Astrocyte (in vitro differentiated cells and primary cell): ENCODE data around the gene AQR. TPM values are rescaled to one million over a fixed set of nuclear protein-coding genes. Genes with fewer than 3 reads are reported as not detected.

ENCODE experiments used
- DNase-seq: peaks from one replicate; pipeline ENCODE4 v3.0.0-alpha.2; 2010; ENCODE audit warnings: low read depth
- FAIRE-seq: peaks from 2 replicates; lab custom pipeline; 2011; peaks lifted over from hg19 to GRCh38; lab: Jason Lieb, UNC
- H2AFZ ChIP-seq: 2 replicates; pipeline ENCODE4 v1.6.0; 2012; ENCODE audit warnings: low read depth, low read length, inconsistent platforms
- H3K27ac ChIP-seq: 2 replicates; pipeline ENCODE4 v1.5.1; 2011; ENCODE audit warnings: low read depth, low read length, inconsistent platforms
- H3K27me3 ChIP-seq: 2 replicates; pipeline ENCODE4 v1.6.0; 2011; ENCODE audit warnings: low read length, inconsistent platforms; ENCODE audit not compliant: insufficient read depth
- H3K36me3 ChIP-seq: 2 replicates; pipeline ENCODE4 v1.5.1; 2011; ENCODE audit warnings: low read length, inconsistent platforms; ENCODE audit not compliant: insufficient read depth
- H3K4me1 ChIP-seq: 2 replicates; pipeline ENCODE4 v1.5.1; 2011; ENCODE audit warnings: low read length, inconsistent platforms; ENCODE audit not compliant: insufficient read depth
- H3K4me2 ChIP-seq: 2 replicates; pipeline ENCODE4 v1.6.0; 2012; ENCODE audit warnings: low read length, inconsistent platforms
- H3K4me3 ChIP-seq: 2 replicates; pipeline ENCODE4 v1.5.1; 2011; ENCODE audit warnings: low read depth, mild to moderate bottlenecking, low read length, inconsistent platforms; ENCODE audit not compliant: insufficient read depth
- H3K79me2 ChIP-seq: 2 replicates; pipeline ENCODE4 v1.6.0; 2012; ENCODE audit warnings: mild to moderate bottlenecking, low read length, inconsistent platforms; ENCODE audit not compliant: insufficient read depth
- H3K9ac ChIP-seq: 2 replicates; pipeline ENCODE4 v1.6.0; 2012; ENCODE audit warnings: mild to moderate bottlenecking, low read length, inconsistent platforms
- H3K9me3 ChIP-seq: 2 replicates; pipeline ENCODE4 v1.5.1; 2012; ENCODE audit warnings: low read depth, mild to moderate bottlenecking, low read length, inconsistent platforms; ENCODE audit not compliant: insufficient read depth
- H4K20me1 ChIP-seq: 2 replicates; pipeline ENCODE4 v1.6.0; 2012; ENCODE audit warnings: low read length, inconsistent platforms; ENCODE audit not compliant: insufficient read depth
- H3K27ac Mint-ChIP-seq: one replicate; pipeline ENCODE4 v1.8.0; 2021; ENCODE audit warnings: mild to moderate bottlenecking, mixed read lengths; ENCODE audit not compliant: unreplicated experiment
- H3K27me3 Mint-ChIP-seq: one replicate; pipeline ENCODE4 v1.8.0; 2021; ENCODE audit warnings: low read depth, mixed read lengths; ENCODE audit not compliant: unreplicated experiment
- H3K36me3 Mint-ChIP-seq: one replicate; pipeline ENCODE4 v1.8.0; 2021; ENCODE audit warnings: low read depth, mixed read lengths; ENCODE audit not compliant: unreplicated experiment
- H3K4me1 Mint-ChIP-seq: one replicate; pipeline ENCODE4 v1.8.0; 2021; ENCODE audit warnings: low read depth, mixed read lengths; ENCODE audit not compliant: unreplicated experiment
- H3K4me3 Mint-ChIP-seq: one replicate; pipeline ENCODE4 v1.8.0; 2021; ENCODE audit warnings: mild to moderate bottlenecking, moderate library complexity, mixed read lengths; ENCODE audit not compliant: unreplicated experiment
- H3K9me3 Mint-ChIP-seq: one replicate; pipeline ENCODE4 v1.8.0; 2021; ENCODE audit warnings: mild to moderate bottlenecking, mixed read lengths; ENCODE audit not compliant: unreplicated experiment
- EZH2 ChIP-seq: IDR thresholded peaks from 2 replicates; pipeline ENCODE4 v1.6.1; 2012; ENCODE audit warnings: mild to moderate bottlenecking, low read length, inconsistent platforms; ENCODE audit not compliant: insufficient read depth
- total RNA-seq: library from RNA; stranded (reverse); gene quantifications from 2 replicates; pipeline ENCODE4 v1.2.1, GENCODE V29; 2021
- TF ChIP-seq, protein P1 (sequence below): IDR thresholded peaks from 2 replicates; pipeline ENCODE4 v1.5.1; 2011; ENCODE audit warnings: low read depth, mild to moderate bottlenecking, inconsistent platforms, low read length, moderate library complexity; ENCODE audit not compliant: insufficient read depth

The AQR gene
- total RNA-seq, 1 donor from 2014 or later = 27.2 TPM

DNA sequence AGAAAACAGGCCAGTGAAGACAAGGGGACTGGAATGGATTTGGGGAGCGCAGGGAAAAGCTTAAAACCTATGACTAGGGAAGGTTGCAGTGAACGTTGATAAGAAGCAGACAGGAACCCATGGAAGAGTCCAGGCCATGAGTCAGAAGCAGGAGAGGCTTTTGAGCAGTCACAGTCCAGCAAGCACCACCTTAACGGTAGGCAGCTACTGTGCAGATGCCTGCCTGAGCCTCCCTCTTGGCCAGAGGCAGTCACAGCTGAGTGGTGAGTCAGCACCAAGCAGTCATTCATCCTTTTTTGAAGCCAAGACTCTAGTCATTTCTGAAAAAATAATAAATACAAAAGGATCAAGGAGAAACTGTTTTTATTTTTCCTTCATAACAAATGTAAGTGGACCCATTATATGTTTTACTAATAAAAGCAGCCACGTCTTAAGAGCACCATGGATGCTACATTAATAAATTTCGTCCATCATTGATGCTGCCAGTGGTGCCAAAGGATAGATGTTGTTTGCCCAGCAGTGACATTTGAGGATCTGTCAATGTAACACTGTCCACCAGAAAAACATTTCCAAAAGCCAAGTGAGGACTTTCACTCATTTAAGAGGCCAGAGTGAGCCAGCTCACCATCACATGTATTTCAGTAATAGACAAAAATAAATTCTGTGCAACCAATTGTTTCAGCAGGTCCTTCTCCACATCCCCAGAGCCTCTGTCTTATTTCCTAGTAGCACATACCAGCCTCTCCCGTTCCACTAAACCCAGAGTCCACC lies 132.1 kb downstream of the AQR start:
- Mint-ChIP-seq H3K36me3 (no peaks in the 10 kb centered on the region), H3K4me3 (no peak overlapping the region), H3K4me1 (peaks cover 7% of the 10 kb centered on the region), H3K27me3 (no peaks in the 10 kb centered on the region), H3K27ac (no peak overlapping the region), H3K9me3 (peaks cover 5% of the 10 kb centered on the region)
- Histone ChIP-seq H3K9ac (no peak overlapping the region), H3K79me2 (no peaks in the 10 kb centered on the region), H2AFZ (no peak overlapping the region), H3K9me3 (no peaks in the 10 kb centered on the region), H3K27me3 (no peaks in the 10 kb centered on the region), H3K4me1 (peaks cover 4% of the 10 kb centered on the region), H3K4me2 (peak overlapping the region; percentile 27), H4K20me1 (no peaks in the 10 kb centered on the region), H3K36me3 (no peaks in the 10 kb centered on the region), H3K4me3 (no peak overlapping the region), H3K27ac (no peak overlapping the region)
- peak; percentile 91 for DNase-seq
- peak; percentile 81 for FAIRE-seq
- TF ChIP-seq EZH2 = no peak

DNA sequence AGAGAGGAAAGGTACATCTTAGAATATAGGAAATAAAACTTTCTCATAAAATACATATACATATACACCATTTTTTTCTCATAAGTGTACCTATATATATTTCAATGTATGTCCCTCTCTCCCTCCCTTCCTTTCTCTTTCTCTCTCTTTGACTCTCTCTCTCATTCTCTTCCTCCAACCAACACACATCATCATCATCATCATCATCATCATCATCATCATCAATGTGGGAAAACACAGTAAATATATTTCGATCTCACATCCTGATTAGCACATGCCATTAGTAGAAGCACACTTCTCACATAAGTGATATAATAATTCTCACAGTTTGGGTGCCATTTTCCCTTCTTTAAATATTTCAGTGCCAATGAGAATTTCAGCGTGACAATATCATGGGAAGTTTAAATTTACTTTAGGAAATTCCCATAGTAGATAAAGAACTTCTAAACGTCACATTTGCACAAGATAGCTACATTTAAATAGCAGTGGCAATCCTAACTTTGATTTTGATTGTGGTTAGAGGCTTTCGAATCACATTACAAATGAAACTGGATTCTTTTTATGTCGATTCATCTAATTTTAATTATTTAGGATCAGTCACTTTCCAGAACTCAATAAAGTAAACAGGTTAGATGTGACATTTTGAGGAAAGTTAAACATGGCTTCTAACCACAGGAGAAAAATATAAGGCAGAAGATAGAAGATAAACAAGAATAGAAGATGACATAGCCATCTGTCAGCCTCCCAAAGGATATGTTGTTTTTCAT lies 141.2 kb downstream of the AQR start:
- H4K20me1 ChIP-seq = no peaks in the 10 kb centered on the region
- no peak overlapping the region for H3K27ac Mint-ChIP-seq
- DNase-seq = no peak
- peaks cover 4% of the 10 kb centered on the region for H3K9me3 Mint-ChIP-seq
- H2AFZ ChIP-seq = no peak overlapping the region
- no peaks in the 10 kb centered on the region for H3K27me3 ChIP-seq
- no peaks in the 10 kb centered on the region for H3K4me1 ChIP-seq
- no peaks in the 10 kb centered on the region for H3K79me2 ChIP-seq
- H3K27ac ChIP-seq = no peak overlapping the region
- H3K36me3 Mint-ChIP-seq = peaks cover 6% of the 10 kb centered on the region
- peaks cover 7% of the 10 kb centered on the region for H3K27me3 Mint-ChIP-seq
- no peaks in the 10 kb centered on the region for H3K4me1 Mint-ChIP-seq
- H3K9ac ChIP-seq = no peak overlapping the region
- FAIRE-seq = no peak
- H3K9me3 ChIP-seq = no peaks in the 10 kb centered on the region
- H3K36me3 ChIP-seq = no peaks in the 10 kb centered on the region
- H3K4me3 Mint-ChIP-seq = no peak overlapping the region
- TF ChIP-seq, protein P1, sequence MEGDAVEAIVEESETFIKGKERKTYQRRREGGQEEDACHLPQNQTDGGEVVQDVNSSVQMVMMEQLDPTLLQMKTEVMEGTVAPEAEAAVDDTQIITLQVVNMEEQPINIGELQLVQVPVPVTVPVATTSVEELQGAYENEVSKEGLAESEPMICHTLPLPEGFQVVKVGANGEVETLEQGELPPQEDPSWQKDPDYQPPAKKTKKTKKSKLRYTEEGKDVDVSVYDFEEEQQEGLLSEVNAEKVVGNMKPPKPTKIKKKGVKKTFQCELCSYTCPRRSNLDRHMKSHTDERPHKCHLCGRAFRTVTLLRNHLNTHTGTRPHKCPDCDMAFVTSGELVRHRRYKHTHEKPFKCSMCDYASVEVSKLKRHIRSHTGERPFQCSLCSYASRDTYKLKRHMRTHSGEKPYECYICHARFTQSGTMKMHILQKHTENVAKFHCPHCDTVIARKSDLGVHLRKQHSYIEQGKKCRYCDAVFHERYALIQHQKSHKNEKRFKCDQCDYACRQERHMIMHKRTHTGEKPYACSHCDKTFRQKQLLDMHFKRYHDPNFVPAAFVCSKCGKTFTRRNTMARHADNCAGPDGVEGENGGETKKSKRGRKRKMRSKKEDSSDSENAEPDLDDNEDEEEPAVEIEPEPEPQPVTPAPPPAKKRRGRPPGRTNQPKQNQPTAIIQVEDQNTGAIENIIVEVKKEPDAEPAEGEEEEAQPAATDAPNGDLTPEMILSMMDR = no peak
- H3K4me2 ChIP-seq = no peak overlapping the region
- no peak overlapping the region for H3K4me3 ChIP-seq

DNA sequence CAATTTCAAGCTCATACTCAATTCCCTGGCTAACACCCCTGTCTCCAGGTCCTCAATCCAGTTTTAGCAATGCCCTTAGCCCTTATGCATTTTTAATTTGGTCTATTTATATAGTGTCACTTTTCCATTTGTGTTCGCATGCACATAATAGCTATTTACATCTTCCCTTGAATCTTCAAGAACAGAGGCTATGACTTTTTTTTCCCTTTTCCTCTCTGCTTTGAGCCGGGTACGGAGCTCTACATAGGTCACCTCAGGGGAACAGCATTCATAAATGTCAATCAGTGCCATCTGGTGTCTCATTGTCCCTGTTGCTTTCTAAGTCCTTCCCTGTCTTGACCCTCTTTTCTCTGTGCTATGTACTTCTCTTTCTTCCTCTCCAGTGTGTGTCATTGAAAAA lies 147.7 kb downstream of the AQR start:
- H3K27ac ChIP-seq = no peak overlapping the region
- peaks cover 2% of the 10 kb centered on the region for H3K27me3 ChIP-seq
- H3K79me2 ChIP-seq = no peaks in the 10 kb centered on the region
- H2AFZ ChIP-seq = no peak overlapping the region
- Mint-ChIP-seq H3K36me3 (peaks cover 6% of the 10 kb centered on the region), H3K27ac (no peak overlapping the region), H3K4me3 (no peak overlapping the region), H3K27me3 (peaks cover 13% of the 10 kb centered on the region), H3K4me1 (peaks cover 3% of the 10 kb centered on the region), H3K9me3 (peaks cover 9% of the 10 kb centered on the region)
- H3K9ac ChIP-seq = no peak overlapping the region
- H4K20me1 ChIP-seq = no peaks in the 10 kb centered on the region
- H3K4me2 ChIP-seq = no peak overlapping the region
- H3K9me3 ChIP-seq = no peaks in the 10 kb centered on the region
- DNase-seq (no peak), FAIRE-seq (no peak)
- TF ChIP-seq EZH2 = no peak
- TF ChIP-seq, protein P1 = no peak
- H3K4me1 ChIP-seq = no peaks in the 10 kb centered on the region
- no peaks in the 10 kb centered on the region for H3K36me3 ChIP-seq
- H3K4me3 ChIP-seq = no peak overlapping the region
